ENCODE data around the gene MRGPRX3. TPM values are rescaled to one million over a fixed set of nuclear protein-coding genes. Genes with fewer than 3 reads are reported as not detected.
"Not testable (repeated sequence)": the region's sequence is repeated elsewhere in the genome, so short reads cannot be mapped to it uniquely, and the experiment has no call there.

Gene MRGPRX3
- total RNA-seq, 1 donor = not detected

DNA sequence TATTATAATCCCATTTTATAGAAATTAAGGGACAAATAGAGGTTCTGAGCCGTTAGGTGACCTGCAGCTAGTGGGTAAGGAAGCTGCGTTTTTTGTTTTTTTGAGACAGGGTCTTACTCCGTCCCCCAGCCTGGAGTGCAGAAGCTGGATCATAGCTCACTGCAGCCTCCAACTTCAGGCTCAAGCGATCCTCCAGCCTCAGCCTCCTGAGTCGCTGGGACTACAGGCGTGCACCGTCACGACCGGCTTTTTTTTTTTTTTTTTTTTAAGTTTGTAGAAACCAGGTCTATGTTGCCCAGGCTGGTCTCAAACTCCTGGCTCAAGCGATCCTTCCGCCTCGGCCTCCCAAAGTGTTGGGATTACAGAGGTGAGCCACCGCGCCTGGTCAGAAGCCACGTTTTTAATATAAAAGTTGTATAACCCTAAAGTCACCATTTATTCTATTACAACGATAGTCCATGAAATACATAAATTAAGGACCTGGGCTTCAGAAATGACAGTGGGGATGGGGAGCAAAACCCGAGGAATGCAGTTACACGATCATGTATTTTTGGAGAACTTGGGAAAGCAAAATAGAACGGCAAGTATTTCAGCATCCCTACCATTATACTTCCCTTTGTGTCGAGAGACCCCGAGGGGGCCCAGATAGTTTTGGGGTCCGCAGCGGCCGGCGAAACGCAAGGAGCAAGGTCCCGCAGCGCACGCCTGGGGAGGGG is 27.1 kb upstream of the MRGPRX3 start:
- no peak for DNase-seq (ENCODE audit: low read depth)
- H3K4me3 ChIP-seq (ENCODE audit: low read depth, low read length) = peak overlapping the region; percentile 97
- TF ChIP-seq CTCF (IDR thresholded peaks at IDR 0.05; ENCODE audit: insufficient read depth, low read depth, low read length) = no peak

DNA sequence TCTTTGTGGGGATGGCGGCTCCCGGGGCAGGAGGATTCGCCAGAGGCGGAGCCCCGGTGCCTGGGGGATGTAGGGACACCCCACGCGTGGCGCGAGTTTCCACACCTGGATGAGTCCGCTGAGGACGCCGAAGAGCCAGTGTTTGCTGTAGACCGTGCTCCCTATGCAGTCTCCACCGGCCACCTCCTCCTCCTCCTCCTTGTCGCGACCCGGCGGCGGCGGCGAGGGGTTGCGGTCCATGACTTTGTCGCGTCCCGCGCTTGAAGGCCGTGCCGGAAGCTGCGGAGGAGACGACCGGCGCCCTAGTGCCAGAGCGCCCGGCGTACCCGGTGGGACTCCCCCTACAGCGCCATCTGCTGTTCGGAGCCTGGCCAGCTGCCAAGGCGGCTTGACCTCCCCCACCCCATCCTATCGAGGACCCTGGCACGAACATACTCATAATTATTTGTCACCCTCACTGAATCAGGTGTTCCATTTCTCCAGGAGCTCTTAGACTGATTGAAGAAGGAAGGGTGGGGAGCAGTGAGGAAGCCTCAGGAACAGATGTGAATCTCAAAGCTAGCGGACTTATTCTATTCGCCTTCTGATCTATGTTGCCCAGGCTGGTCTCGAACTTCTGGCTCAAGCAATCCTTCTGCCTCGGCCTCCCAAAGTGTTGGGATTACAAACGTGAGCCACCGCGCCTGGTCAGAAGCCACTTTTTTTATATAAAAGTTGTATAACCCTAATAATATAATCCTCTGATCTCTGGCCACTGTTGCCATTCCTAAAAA is 26.4 kb upstream of the MRGPRX3 start, which contains the start of gene SAAL1:
Gene SAAL1, minus strand, starts transcription at position 281 of the 773 bp plus-strand sequence. Its CDS starts 41 bp downstream, at position 240.
- TF ChIP-seq CTCF (IDR thresholded peaks at IDR 0.05; ENCODE audit: insufficient read depth, low read depth, low read length) = peak; percentile 52
- peak; percentile 74 for DNase-seq (ENCODE audit: low read depth)
- H3K4me3 ChIP-seq (ENCODE audit: low read depth, low read length) = peak within 1 kb of the TSS; percentile 97

- TF ChIP-seq CTCF (IDR thresholded peaks at IDR 0.05; ENCODE audit: insufficient read depth, low read depth, low read length) = no peak
- H3K4me3 ChIP-seq (ENCODE audit: low read depth, low read length) = no peak overlapping the region
- DNase-seq (ENCODE audit: low read depth) = peak; percentile 17
Observed at GRCh38 chr11:18106688-18107087, 25.7 kb upstream of the MRGPRX3 start.

DNA sequence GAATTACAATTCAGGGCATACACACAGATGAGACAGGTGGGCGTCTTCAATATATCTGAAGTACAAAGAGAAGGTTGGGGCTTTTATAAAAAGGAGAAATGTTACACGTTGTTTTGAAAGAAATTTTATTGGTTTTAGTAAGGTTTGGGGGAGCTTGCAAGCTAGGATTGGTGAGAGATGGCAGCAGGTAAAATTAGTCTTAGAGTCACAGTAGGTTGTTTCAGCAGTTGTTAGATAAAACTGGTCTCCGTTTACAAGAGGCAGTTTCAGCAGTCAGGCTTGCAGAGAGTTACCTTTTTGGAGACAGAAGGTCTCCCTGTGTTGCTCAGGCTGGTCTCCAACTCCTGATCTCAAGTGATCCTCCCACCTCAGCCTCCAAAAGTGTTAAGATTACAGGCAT is 24.1 kb upstream of the MRGPRX3 start:
- TF ChIP-seq CTCF (IDR thresholded peaks at IDR 0.05; ENCODE audit: insufficient read depth, low read depth, low read length) = no peak
- DNase-seq (ENCODE audit: low read depth) = no peak
- no peak overlapping the region for H3K4me3 ChIP-seq (ENCODE audit: low read depth, low read length)

DNA sequence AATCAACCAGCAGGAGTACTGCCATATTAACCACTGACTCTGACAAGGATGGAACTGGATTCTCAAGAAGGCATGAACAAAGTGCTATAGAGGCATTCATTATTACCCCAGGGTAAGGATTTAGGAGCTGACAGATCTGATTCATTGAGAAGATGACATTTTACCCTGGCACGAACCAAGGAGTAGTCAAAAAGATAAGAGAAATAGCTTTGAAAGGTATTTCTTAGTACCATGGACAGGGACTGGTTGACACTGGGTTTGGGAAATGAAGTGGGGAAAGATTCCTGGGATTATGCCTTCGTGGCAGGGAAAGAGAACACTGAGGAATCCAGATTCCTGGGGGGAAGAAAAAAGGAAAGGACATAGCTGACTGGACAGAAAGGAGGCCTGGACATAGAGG is 21.4 kb upstream of the MRGPRX3 start:
- TF ChIP-seq CTCF (IDR thresholded peaks at IDR 0.05; ENCODE audit: insufficient read depth, low read depth, low read length) = no peak
- no peak overlapping the region for H3K4me3 ChIP-seq (ENCODE audit: low read depth, low read length)
- peak; percentile 8 for DNase-seq (ENCODE audit: low read depth)

GRCh38 chr11:18115360-18116127 is 16.8 kb upstream of the MRGPRX3 start:
- H3K4me3 ChIP-seq (ENCODE audit: low read depth, low read length) = no peak overlapping the region
- TF ChIP-seq CTCF (IDR thresholded peaks at IDR 0.05; ENCODE audit: insufficient read depth, low read depth, low read length) = peak; percentile 92
- peak; percentile 56 for DNase-seq (ENCODE audit: low read depth)

DNA sequence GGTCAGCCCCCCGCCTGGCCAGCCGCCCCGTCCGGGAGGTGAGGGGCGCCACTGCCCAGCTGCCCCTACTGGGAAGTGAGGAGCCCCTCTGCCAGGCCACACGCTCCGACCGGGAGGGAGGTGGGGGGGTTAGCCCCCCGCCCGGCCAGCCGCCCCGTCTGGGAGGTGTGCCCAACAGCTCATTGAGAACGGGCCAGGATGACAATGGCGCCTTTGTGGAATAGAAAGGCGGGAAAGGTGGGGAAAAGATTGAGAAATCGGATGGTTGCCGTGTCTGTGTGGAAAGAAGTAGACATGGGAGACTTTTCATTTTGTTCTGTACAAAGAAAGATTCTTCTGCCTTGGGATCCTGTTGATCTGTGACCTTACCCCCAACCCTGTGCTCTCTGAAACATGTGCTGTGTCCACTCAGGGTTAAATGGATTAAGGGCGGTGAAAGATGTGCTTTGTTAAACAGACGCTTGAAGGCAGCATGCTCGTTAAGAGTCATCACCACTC is 11.0 kb upstream of the MRGPRX3 start:
- H3K4me3 ChIP-seq (ENCODE audit: low read depth, low read length) = not testable (repeated sequence)

DNA sequence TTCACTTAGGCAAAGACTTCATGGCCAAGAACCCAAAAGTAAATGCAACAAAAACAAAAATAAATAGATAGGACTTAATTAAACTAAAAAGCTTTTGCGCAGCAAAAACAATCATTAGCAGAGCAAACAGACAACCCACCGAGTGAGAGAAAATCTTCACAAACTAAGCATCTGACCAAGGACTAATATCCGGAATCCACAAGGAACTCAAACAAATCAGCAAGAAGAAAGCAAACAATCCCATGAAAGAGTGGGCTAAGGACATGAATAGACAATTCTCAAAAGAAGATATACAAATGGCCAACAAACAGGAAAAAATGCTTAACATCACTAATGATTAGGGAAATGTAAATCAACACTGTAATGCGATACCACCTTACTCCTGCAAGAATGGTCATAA is 1.3 kb upstream of the MRGPRX3 start:
- not testable (repeated sequence) for DNase-seq (ENCODE audit: low read depth); H3K4me3 ChIP-seq (ENCODE audit: low read depth, low read length)

More for the DNA sequence above, 11.0 kb upstream of the MRGPRX3 start:
- DNase-seq (ENCODE audit: low read depth) = not testable (repeated sequence)

Measured in fibroblast of villous mesenchyme (primary cell).